HT-29 (cell line): ENCODE measurements around the gene MROH9. TPM values are rescaled to one million over a fixed set of nuclear protein-coding genes. Genes with fewer than 3 reads are reported as not detected.
A peak's percentile ranks its signal among the peaks of the same experiment; 100 is the strongest.

Source experiments
- DNase-seq: peaks from one replicate; pipeline ENCODE4 v3.0.0-alpha.2; 2015; ENCODE audit warnings: low spot score
- total RNA-seq: library from RNA; depleted of rRNA; stranded (reverse); fragments of >200 nt; shearing (Covaris generic); gene quantifications from 2 replicates; pipeline ENCODE4 v1.2.3, GENCODE V29; 2014

Gene MROH9
- total RNA-seq, 1 experiment from 2014 or later, result not detected

- peak; percentile 46 for DNase-seq
Observed at GRCh38 chr1:170967042-170967910, 31.9 kb downstream of the MROH9 start.

GRCh38 chr1:170970256-170970655 lies 34.9 kb downstream of the MROH9 start:
- DNase-seq, result no peak

DNA sequence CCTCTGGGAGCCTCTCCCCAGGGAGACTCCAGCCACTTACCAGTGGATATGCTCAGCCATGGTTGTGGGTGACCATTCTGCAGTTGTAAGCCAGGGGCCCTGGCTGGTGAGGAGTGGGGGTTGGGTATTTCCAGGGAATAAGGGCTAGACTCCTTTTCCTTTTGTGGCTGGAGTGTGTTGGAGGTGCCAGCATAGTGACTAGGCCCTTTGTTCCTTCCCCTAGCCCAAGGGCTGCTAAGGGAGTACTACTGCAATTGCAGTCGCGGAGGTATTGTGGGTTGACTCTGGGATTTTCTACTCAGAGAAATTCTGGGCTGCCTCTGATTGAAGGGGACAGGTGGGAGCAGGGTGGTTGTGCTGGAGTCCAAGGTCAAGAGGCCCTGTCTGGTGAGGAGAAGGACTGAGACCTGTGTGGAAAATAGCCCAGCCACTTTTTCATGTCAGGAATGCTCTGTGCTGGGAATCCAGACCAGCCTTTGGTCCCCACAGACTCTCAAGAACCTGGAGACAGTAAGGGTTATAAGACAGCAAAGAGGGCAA lies 43.1 kb downstream of the MROH9 start:
- DNase-seq, result no peak

DNA sequence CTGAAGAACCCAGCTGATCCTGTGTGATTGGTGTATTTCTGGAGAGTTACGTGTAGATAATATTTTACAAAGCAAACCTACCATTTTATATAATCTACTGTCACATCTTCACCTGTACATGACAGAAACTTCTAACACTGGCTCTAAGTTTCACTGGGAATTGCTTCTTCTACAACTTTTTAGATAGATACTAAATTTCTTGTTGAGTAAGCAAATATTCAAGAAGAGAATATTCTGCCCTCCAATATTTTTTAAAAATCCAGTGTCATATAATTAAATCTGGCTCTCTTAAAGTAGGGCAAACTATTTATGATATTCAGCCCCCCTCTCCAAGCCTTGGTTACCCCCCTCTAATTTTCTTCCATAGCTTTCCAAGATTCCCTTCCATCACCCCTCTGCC lies 50.1 kb downstream of the MROH9 start:
- DNase-seq, result no peak

- DNase-seq, result no peak
Observed at GRCh38 chr1:170986901-170987300, 51.6 kb downstream of the MROH9 start.

DNA sequence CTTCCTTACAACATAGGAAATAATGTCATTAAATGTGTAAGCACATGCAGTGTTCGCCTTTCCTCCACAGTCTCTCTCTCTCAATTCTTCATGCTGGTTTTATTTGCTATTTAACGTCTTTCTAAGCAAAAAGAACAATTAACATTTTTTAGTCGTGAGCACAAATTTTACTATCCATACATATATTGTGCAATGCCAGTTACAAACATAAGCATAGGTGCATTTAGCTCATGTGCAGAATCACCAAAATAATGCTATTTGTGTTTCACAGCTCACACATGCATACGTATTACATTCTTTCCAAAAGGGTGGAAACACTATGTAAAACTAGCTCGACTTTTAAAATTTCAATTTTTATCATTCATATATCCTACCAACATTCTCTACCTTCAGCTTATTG lies 52.1 kb downstream of the MROH9 start:
- DNase-seq, result no peak

- no peak for DNase-seq
Observed at GRCh38 chr1:170993151-170993550, 57.8 kb downstream of the MROH9 start.

- DNase-seq, result no peak
Observed at GRCh38 chr1:170993717-170994116, 58.4 kb downstream of the MROH9 start.

- DNase-seq, result no peak
Observed at GRCh38 chr1:171014880-171015279, 79.5 kb downstream of the MROH9 start.

- no peak for DNase-seq
Observed at GRCh38 chr1:171017426-171017825, 82.1 kb downstream of the MROH9 start.

DNA sequence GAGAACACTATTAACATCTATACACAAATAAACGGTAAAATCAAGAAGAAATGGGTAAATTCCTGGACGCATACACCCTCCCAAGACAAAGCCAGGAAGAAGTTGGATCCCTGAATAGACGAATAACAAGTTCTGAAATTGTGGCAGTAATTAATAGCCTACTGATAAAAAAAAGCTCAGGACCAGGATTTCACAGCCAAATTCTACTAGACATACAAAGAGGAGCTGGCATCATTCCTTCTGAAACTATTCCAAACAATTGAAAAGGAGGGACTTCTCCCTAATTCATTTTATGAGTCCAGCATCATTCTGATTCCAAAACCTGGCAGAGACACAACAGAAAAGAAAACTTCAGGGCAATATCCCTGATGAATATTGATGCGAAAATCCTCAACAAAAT lies 84.6 kb downstream of the MROH9 start:
- no peak for DNase-seq

DNA sequence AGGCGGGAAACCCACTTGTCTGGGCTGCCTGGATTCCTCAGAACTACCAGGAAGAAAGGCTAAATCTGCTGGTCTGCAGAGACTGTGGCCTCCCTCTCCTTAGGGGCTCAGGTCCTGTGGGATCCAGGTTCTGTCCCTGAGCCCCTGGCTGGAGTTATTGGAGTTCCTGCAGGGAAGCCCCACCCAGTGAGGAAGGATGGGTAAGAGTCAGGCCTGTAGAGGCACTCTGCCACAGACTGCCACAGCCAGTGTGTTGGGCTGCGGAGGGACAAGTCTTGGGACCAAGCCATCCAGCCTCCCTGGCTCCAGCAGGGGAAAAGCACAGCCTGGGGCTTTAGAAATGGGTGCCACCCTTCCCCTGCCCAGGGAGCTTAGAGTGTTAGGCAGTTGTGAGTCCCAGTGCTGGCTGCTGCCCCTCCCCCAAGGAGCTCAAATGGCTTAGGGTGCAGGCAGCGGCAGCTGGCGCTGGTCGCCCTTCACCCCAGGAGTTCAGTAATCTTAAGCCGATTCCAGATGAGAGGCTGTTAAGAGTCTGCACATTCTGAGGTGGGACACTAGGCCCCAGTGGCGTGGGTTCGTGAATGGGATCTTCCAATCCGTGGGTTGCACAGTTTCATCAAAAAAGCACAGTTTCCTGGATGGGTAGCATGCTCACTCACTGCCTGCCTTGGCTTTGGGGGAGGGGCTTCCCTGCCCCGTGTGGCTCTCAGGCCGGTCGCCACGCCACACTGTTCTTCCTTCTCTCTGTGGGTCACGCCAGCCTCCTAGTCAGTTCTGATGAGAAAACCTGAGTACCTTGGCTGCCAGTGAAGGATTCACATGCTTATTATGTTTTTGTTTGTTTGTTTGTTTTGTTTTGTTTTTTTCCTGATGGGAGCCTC lies 97.7 kb downstream of the MROH9 start:
- DNase-seq, result no peak

GRCh38 chr1:171037626-171038025 lies 102.3 kb downstream of the MROH9 start:
- DNase-seq, result no peak

DNA sequence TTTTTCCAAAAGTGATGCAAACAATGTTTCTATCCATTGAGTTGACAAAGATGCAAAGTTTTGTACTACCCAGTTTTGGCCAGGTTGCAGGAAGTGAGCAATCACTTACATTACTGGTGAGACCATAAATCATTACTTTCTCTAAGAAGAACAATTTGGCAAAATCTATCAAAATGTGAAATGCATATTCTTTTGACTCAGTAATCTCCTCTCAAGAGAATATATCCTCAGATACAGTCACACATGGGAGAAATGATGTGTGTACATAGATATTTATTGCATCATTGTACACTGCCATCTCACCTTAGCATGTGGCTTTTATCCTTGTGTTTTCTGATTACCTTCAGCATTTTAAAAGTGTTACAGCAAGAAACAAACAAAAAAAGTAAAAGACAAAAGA lies 103.0 kb downstream of the MROH9 start:
- no peak for DNase-seq

DNA sequence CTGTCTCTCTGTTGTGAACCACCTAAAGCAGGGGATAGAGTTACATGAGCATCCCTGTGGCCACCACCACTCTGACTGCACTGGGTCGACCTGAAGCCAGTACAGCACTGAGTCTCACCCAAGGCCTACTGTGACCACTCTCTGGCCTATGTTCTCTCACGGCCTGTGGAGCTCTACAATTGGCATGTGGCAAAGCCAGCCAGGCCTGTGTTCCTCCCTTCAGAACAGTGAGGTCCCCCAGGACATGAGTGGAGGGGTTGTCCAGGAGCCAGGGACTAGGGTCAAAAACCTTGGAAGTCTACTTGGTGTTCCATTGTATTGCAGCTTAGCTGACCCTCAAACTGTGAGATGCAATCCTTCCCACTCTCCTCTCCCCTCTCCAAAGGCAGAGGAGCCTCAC lies 112.7 kb downstream of the MROH9 start:
- no peak for DNase-seq

GRCh38 chr1:171052977-171053376 lies 117.6 kb downstream of the MROH9 start:
- DNase-seq, result no peak

DNA sequence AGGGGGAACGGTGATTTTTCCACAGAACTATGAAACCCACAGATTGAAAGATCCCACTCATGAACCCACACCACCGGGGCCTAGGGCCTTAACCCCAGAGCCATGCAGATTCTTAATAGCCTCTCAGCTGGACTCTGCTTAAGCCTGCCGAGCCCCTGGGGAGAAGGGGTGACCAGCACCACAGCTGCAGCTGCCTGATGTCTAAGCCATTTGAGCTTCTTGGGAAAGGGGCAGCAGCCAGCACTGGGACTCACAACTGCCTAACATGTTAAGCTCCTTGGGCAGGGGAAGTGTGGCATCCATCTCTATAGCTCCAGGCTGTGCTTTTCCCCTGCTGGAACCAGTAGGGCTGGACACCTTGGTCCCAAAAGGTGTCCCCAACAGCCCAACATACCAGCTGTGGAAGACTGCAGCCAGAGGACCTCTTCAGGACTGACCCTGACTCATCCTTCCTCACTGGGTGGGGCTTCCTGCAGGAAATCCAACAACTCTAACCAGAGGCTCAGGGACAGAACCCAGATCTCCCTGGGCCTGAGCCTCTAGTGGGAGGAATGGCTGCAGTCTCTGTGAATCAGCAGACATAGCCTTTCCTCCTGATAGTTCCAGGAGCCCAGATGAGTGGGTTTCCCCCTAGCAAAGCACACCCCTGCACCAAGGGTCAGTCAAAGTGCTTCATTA lies 120.8 kb downstream of the MROH9 start:
- DNase-seq, result no peak

DNA sequence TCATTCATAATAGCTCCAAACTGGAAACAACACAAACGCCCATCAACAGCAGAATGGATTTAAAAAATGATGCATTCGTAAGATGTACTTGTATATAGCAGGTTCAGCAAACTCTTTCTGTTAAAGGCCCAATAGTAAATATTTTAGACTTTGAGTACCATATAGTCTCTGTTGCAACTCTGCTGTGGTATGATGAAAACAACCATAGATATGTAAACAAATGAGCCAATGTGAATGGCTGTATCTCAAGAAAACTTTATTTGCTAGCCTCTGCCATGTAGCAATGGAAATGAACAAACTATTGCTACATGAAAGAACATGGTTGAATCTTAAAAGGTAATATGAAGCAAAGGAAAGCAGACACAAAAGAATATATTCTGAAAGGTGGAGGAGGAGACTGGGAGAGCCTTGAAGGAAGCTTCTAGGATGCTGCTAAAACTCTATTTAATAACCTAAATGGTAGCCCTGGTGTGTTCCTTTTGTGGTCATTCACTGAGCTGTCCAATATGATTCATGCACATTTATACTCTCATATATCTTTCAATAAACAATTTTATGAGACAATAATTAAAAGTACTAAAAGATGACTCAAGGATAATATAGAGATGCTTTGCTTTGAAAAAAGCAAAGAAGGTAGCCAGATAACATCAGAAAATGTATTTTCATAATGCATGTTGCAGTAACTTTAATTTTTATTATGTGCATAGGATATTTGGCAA lies 126.2 kb downstream of the MROH9 start:
- DNase-seq, result no peak

DNA sequence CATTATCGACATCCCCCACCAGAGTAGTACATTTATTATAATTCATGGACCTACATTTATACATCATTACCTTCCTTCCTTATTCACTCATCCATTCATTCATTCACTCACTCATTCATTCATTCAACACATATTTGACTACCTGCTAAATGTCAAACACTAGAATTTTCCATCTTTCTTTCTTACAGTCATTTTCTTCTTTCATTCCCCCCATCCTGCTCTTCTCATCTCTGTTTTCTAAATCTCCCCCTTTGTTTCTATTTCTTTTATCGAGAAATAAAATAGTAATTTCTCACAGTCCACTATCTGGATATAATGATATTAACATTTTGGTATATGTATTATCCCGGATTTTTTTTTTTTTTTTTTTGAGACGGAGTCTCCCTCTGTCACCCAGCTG lies 127.6 kb downstream of the MROH9 start:
- DNase-seq, result no peak

DNA sequence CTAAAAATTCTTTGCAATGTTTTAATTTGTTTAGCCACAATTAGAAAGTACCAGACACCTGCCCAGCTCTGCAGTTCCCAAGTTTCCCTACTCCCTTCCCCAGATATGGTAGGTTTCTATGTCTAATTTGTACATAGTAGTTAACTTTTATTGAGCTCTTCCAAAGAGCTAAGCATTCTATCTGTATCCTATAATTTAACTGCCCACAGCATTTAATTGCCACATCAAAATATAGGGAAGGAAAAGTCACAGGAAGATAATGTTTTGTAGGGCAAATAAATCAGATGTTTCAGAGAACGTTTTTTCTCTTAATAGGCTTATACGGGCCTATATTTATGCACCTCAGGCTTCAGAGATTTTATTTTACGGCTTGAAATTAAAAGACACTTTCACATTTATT lies 139.7 kb downstream of the MROH9 start:
- no peak for DNase-seq

DNA sequence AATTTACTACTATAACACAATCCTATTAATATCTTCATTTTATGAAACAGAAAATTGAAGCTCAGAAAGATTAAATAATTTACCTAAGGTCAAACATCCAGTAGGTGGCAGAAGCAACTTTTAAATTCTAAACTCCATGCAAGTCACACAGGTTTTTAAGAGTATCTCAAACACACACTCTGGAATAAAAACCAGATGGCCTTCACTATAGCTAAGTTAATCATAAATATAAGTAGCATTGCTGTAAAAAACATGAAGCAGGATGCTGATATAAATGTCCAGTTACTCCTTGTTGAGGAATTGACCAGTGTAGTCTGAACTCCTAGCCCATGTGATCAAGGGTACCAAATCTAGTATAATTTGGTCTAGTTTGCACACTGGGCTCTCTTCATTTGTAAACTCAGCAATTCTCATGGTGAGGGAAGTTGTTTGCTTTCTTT lies 146.0 kb downstream of the MROH9 start:
- peak; percentile 2 for DNase-seq
